Astrocyte (in vitro differentiated cells and primary cell): Measurements from ENCODE around the gene GHITM. TPM values are rescaled to one million over a fixed set of nuclear protein-coding genes. Genes with fewer than 3 reads are reported as not detected.

ENCODE experiments used
- DNase-seq: peaks from one replicate; pipeline ENCODE4 v3.0.0-alpha.2; 2010; ENCODE audit warnings: low read depth
- FAIRE-seq: peaks from 2 replicates; lab custom pipeline; 2011; peaks lifted over from hg19 to GRCh38; lab: Jason Lieb, UNC
- H2AFZ ChIP-seq: 2 replicates; pipeline ENCODE4 v1.6.0; 2012; ENCODE audit warnings: low read depth, low read length, inconsistent platforms
- H3K27ac ChIP-seq: 2 replicates; pipeline ENCODE4 v1.5.1; 2011; ENCODE audit warnings: low read depth, low read length, inconsistent platforms
- H3K27me3 ChIP-seq: 2 replicates; pipeline ENCODE4 v1.6.0; 2011; ENCODE audit warnings: low read length, inconsistent platforms; ENCODE audit not compliant: insufficient read depth
- H3K36me3 ChIP-seq: 2 replicates; pipeline ENCODE4 v1.5.1; 2011; ENCODE audit warnings: low read length, inconsistent platforms; ENCODE audit not compliant: insufficient read depth
- H3K4me1 ChIP-seq: 2 replicates; pipeline ENCODE4 v1.5.1; 2011; ENCODE audit warnings: low read length, inconsistent platforms; ENCODE audit not compliant: insufficient read depth
- H3K4me2 ChIP-seq: 2 replicates; pipeline ENCODE4 v1.6.0; 2012; ENCODE audit warnings: low read length, inconsistent platforms
- H3K4me3 ChIP-seq: 2 replicates; pipeline ENCODE4 v1.5.1; 2011; ENCODE audit warnings: low read depth, mild to moderate bottlenecking, low read length, inconsistent platforms; ENCODE audit not compliant: insufficient read depth
- H3K79me2 ChIP-seq: 2 replicates; pipeline ENCODE4 v1.6.0; 2012; ENCODE audit warnings: mild to moderate bottlenecking, low read length, inconsistent platforms; ENCODE audit not compliant: insufficient read depth
- H3K9ac ChIP-seq: 2 replicates; pipeline ENCODE4 v1.6.0; 2012; ENCODE audit warnings: mild to moderate bottlenecking, low read length, inconsistent platforms
- H3K9me3 ChIP-seq: 2 replicates; pipeline ENCODE4 v1.5.1; 2012; ENCODE audit warnings: low read depth, mild to moderate bottlenecking, low read length, inconsistent platforms; ENCODE audit not compliant: insufficient read depth
- H4K20me1 ChIP-seq: 2 replicates; pipeline ENCODE4 v1.6.0; 2012; ENCODE audit warnings: low read length, inconsistent platforms; ENCODE audit not compliant: insufficient read depth
- H3K27ac Mint-ChIP-seq: one replicate; pipeline ENCODE4 v1.8.0; 2021; ENCODE audit warnings: mild to moderate bottlenecking, mixed read lengths; ENCODE audit not compliant: unreplicated experiment
- H3K27me3 Mint-ChIP-seq: one replicate; pipeline ENCODE4 v1.8.0; 2021; ENCODE audit warnings: low read depth, mixed read lengths; ENCODE audit not compliant: unreplicated experiment
- H3K36me3 Mint-ChIP-seq: one replicate; pipeline ENCODE4 v1.8.0; 2021; ENCODE audit warnings: low read depth, mixed read lengths; ENCODE audit not compliant: unreplicated experiment
- H3K4me1 Mint-ChIP-seq: one replicate; pipeline ENCODE4 v1.8.0; 2021; ENCODE audit warnings: low read depth, mixed read lengths; ENCODE audit not compliant: unreplicated experiment
- H3K4me3 Mint-ChIP-seq: one replicate; pipeline ENCODE4 v1.8.0; 2021; ENCODE audit warnings: mild to moderate bottlenecking, moderate library complexity, mixed read lengths; ENCODE audit not compliant: unreplicated experiment
- H3K9me3 Mint-ChIP-seq: one replicate; pipeline ENCODE4 v1.8.0; 2021; ENCODE audit warnings: mild to moderate bottlenecking, mixed read lengths; ENCODE audit not compliant: unreplicated experiment
- EZH2 ChIP-seq: IDR thresholded peaks from 2 replicates; pipeline ENCODE4 v1.6.1; 2012; ENCODE audit warnings: mild to moderate bottlenecking, low read length, inconsistent platforms; ENCODE audit not compliant: insufficient read depth
- total RNA-seq: library from RNA; stranded (reverse); gene quantifications from 2 replicates; pipeline ENCODE4 v1.2.1, GENCODE V29; 2021
- TF ChIP-seq, protein P1 (sequence below): IDR thresholded peaks from 2 replicates; pipeline ENCODE4 v1.5.1; 2011; ENCODE audit warnings: low read depth, mild to moderate bottlenecking, inconsistent platforms, low read length, moderate library complexity; ENCODE audit not compliant: insufficient read depth

Gene GHITM
- total RNA-seq, 1 donor from 2014 or later = 143 TPM

GRCh38 chr10:84155521-84155920 is 16.2 kb downstream of the GHITM start:
- no peaks in the 10 kb centered on the region for H3K4me1 Mint-ChIP-seq
- Histone ChIP-seq H3K9ac (no peak overlapping the region), H3K4me2 (no peak overlapping the region), H3K27me3 (no peaks in the 10 kb centered on the region), H3K9me3 (no peaks in the 10 kb centered on the region), H3K4me3 (no peak overlapping the region), H3K79me2 (no peaks in the 10 kb centered on the region), H3K4me1 (no peaks in the 10 kb centered on the region), H2AFZ (no peak overlapping the region), H3K27ac (no peak overlapping the region), H4K20me1 (peaks cover 3% of the 10 kb centered on the region), H3K36me3 (peaks cover 17% of the 10 kb centered on the region)
- DNase-seq = no peak
- peaks cover 1% of the 10 kb centered on the region for H3K36me3 Mint-ChIP-seq
- H3K27me3 Mint-ChIP-seq = no peaks in the 10 kb centered on the region
- H3K9me3 Mint-ChIP-seq = no peaks in the 10 kb centered on the region
- H3K27ac Mint-ChIP-seq = no peak overlapping the region
- no peak overlapping the region for H3K4me3 Mint-ChIP-seq
- TF ChIP-seq, protein P1, sequence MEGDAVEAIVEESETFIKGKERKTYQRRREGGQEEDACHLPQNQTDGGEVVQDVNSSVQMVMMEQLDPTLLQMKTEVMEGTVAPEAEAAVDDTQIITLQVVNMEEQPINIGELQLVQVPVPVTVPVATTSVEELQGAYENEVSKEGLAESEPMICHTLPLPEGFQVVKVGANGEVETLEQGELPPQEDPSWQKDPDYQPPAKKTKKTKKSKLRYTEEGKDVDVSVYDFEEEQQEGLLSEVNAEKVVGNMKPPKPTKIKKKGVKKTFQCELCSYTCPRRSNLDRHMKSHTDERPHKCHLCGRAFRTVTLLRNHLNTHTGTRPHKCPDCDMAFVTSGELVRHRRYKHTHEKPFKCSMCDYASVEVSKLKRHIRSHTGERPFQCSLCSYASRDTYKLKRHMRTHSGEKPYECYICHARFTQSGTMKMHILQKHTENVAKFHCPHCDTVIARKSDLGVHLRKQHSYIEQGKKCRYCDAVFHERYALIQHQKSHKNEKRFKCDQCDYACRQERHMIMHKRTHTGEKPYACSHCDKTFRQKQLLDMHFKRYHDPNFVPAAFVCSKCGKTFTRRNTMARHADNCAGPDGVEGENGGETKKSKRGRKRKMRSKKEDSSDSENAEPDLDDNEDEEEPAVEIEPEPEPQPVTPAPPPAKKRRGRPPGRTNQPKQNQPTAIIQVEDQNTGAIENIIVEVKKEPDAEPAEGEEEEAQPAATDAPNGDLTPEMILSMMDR = no peak
- TF ChIP-seq EZH2 = no peak
- FAIRE-seq = no peak

DNA sequence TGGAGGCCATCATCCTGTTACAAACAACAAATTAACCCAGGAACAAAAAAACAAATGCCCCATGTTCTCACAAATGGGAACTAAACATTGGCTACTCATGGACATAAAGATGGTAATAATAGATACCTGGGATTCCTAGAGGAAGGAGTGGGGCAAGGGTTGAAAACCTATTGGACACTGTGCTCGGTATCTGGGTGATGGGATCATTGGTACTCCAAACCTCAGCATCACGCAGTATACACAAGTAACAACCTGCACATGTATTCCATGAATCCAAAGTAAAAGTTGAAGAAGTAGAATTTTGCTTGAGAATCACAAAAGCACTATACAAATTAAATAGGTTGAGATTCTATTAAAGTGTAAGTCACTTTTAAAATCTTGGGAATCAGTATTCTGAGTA is 16.7 kb downstream of the GHITM start:
- DNase-seq (no peak), FAIRE-seq (no peak)
- H3K27me3 ChIP-seq = no peaks in the 10 kb centered on the region
- H3K79me2 ChIP-seq = no peaks in the 10 kb centered on the region
- H3K4me3 ChIP-seq = no peak overlapping the region
- H3K9ac ChIP-seq = no peak overlapping the region
- H3K4me2 ChIP-seq = no peak overlapping the region
- H3K36me3 ChIP-seq = peaks cover 13% of the 10 kb centered on the region
- Mint-ChIP-seq H3K27ac (no peak overlapping the region), H3K36me3 (peaks cover 1% of the 10 kb centered on the region), H3K4me3 (no peak overlapping the region), H3K27me3 (no peaks in the 10 kb centered on the region), H3K4me1 (no peaks in the 10 kb centered on the region), H3K9me3 (no peaks in the 10 kb centered on the region)
- TF ChIP-seq, protein P1 = no peak
- TF ChIP-seq EZH2 = no peak
- no peaks in the 10 kb centered on the region for H3K9me3 ChIP-seq
- H3K4me1 ChIP-seq = no peaks in the 10 kb centered on the region
- no peak overlapping the region for H2AFZ ChIP-seq
- H3K27ac ChIP-seq = no peak overlapping the region
- H4K20me1 ChIP-seq = peaks cover under 1% of the 10 kb centered on the region

- H3K4me3 Mint-ChIP-seq = no peak overlapping the region
- TF ChIP-seq EZH2 = no peak
- TF ChIP-seq, protein P1 = no peak
- Histone ChIP-seq H3K27ac (no peak overlapping the region), H4K20me1 (no peaks in the 10 kb centered on the region), H2AFZ (no peak overlapping the region), H3K4me3 (no peak overlapping the region), H3K36me3 (peaks cover 7% of the 10 kb centered on the region), H3K79me2 (no peaks in the 10 kb centered on the region), H3K4me1 (no peaks in the 10 kb centered on the region), H3K9ac (no peak overlapping the region), H3K27me3 (no peaks in the 10 kb centered on the region), H3K9me3 (no peaks in the 10 kb centered on the region), H3K4me2 (no peak overlapping the region)
- DNase-seq (no peak), FAIRE-seq (no peak)
- peaks cover 1% of the 10 kb centered on the region for H3K36me3 Mint-ChIP-seq
- H3K27me3 Mint-ChIP-seq = no peaks in the 10 kb centered on the region
- H3K27ac Mint-ChIP-seq = no peak overlapping the region
- no peaks in the 10 kb centered on the region for H3K9me3 Mint-ChIP-seq
- H3K4me1 Mint-ChIP-seq = no peaks in the 10 kb centered on the region
Measured at GRCh38 chr10:84156768-84157167, 17.5 kb downstream of the GHITM start.
